BLaER1 treated with 17β-estradiol and CSF1 and Interleukin-3, amounts not matched to agents 10 nM and 100 nM (cell line): ENCODE measurements around the gene ZNF484.
A peak's percentile ranks its signal among the peaks of the same experiment; 100 is the strongest.
"Not testable (repeated sequence)": the region's sequence is repeated elsewhere in the genome, so short reads cannot be mapped to it uniquely, and the experiment has no call there.

Experiments
- H3K27ac ChIP-seq, 11 experiments: shearing (Covaris generic); formaldehyde crosslinking; 2 replicates each; pipeline ENCODE4 v1.8.1; 2022
- H3K27me3 ChIP-seq, 11 experiments: shearing (Covaris generic); formaldehyde crosslinking; 2 replicates each; pipeline ENCODE4 v1.8.1; 2022
- H3K36me3 ChIP-seq, 11 experiments: shearing (Covaris generic); formaldehyde crosslinking; 2 replicates each; pipeline ENCODE4 v1.8.1; 2022
- H3K4me1 ChIP-seq, 10 experiments: shearing (Covaris generic); formaldehyde crosslinking; 2 replicates each; pipeline ENCODE4 v1.8.1; 2022
- H3K4me2 ChIP-seq, 11 experiments: shearing (Covaris generic); formaldehyde crosslinking; 2 replicates each; pipeline ENCODE4 v1.8.1; 2022
- H3K4me3 ChIP-seq, 10 experiments: shearing (Covaris generic); formaldehyde crosslinking; 2 replicates each; pipeline ENCODE4 v1.8.1; 2022
- H3K9ac ChIP-seq, 11 experiments: shearing (Covaris generic); formaldehyde crosslinking; 2 replicates each; pipeline ENCODE4 v1.8.1; 2022
- H3K9me3 ChIP-seq, 11 experiments: shearing (Covaris generic); formaldehyde crosslinking; replicated peaks in 1 of 11; 2 replicates each; pipeline ENCODE4 v1.8.1; 2022
- H4K20me1 ChIP-seq, 11 experiments: shearing (Covaris generic); formaldehyde crosslinking; 2 replicates each; pipeline ENCODE4 v1.8.1; 2022
- Cebpa-rat ChIP-seq, 11 experiments: shearing (Covaris generic); IDR thresholded peaks; 2 replicates each; pipeline ENCODE4 v1.8.1; 2022

The ZNF484 gene

DNA sequence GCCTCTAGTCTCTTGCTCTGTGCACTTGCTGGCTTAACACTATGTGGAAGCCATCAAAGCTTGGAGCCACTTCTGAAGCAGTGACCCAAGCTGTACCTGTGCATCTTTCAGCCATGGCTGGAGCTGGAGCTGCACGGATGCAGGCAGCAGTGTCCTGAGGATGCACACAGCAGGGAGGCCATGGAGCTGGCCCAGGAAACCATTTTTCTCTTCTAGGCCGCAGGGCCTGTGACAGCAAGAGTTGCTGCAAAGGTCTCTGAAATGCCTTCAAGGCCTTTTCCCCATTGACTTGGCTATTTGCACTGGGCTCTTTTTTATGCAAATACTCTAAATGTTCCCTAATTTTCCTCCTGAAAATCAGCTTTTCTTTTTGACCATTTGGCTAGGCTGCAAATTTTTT, 12.9 kb upstream of the ZNF484 start:
- H3K4me2 ChIP-seq: no peak overlapping the region
- no peak overlapping the region for H3K27ac ChIP-seq
- no peak for TF ChIP-seq Cebpa-rat (IDR thresholded peaks at IDR 0.05)
- peaks cover 16 to 32% (median 24%) of the 10 kb centered on the region in 10 experiments for H3K4me1 ChIP-seq
- no peaks in the 10 kb centered on the region for H3K9me3 ChIP-seq
- no peaks in the 10 kb centered on the region for H3K36me3 ChIP-seq
- no peaks in the 10 kb centered on the region for H3K27me3 ChIP-seq
- no peak overlapping the region for H3K9ac ChIP-seq
- H3K4me3 ChIP-seq: no peak overlapping the region
- H4K20me1 ChIP-seq: no peaks in the 10 kb centered on the region

GRCh38 chr9:92887880-92888338, 10.1 kb upstream of the ZNF484 start:
- Histone ChIP-seq H4K20me1 (no peaks in the 10 kb centered on the region), H3K27me3 (no peaks in the 10 kb centered on the region), H3K4me2 (peak overlapping the region; percentile 35 to 90 (median 81)), H3K4me3 (no peak overlapping the region), H3K27ac (0 out of 22 replicates have a peak overlapping the region, but pooled peaks of 2 of the 11 experiments have one; percentile 9 to 15), H3K9me3 (no peaks in the 10 kb centered on the region), H3K4me1 (peaks cover 16 to 57% (median 39%) of the 10 kb centered on the region in 10 experiments), H3K36me3 (no peaks in the 10 kb centered on the region), H3K9ac (peak overlapping the region in 1 of 11 experiments; percentile 4; a peak in 1 of 22 replicates)
- no peak for TF ChIP-seq Cebpa-rat (IDR thresholded peaks at IDR 0.05)

- H4K20me1 ChIP-seq, H3K27me3 ChIP-seq, H3K9me3 ChIP-seq, H3K36me3 ChIP-seq, H3K9ac ChIP-seq: not testable (repeated sequence)
- Histone ChIP-seq H3K4me2 (peak overlapping the region; percentile 35 to 90 (median 81)), H3K4me3 (peak overlapping the region in 1 of 10 experiments; percentile 14; a peak in 1 of 20 replicates), H3K27ac (0 out of 22 replicates have a peak overlapping the region, but pooled peaks of 1 of the 11 experiments have one; percentile 15), H3K4me1 (peaks cover 16 to 60% (median 39%) of the 10 kb centered on the region in 10 experiments)
Observed at GRCh38 chr9:92886846-92887610, 9.2 kb upstream of the ZNF484 start.

DNA sequence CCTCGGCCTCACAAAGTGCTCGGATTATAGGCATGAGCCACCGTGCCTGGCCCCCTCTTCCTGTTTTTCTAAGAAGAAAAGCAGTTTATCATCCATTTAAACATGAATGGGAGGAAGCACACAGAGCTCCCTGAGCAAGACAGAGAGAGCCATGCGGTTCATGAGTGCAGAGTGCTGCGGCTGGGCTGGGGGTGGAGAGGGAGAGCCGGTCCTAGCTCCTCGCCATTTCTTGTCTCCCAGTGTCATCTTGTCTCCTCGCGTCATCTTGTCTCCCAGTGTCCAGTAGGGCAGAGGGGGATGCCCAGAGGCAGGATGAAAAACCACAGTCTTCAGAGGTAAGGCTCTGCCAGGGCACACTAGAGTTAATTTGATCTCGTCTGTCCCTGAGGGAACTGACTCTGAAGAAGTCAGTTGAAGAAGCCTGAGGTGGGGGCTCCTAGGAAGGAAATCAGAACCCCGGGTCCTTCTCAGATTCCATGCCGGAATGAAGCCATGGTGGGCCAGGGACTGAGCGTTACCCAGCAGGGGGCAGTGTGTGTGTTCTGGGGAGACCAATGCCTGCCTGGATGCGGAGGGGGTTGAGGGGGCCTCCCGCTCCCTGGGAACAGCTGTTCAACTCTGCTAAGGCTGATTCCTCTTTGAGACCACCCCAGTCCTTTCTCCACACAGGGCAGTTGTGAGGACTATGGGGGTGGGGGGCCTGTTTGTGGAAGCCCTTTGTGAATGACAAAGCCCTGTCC, 6.0 kb upstream of the ZNF484 start:
- H3K4me3 ChIP-seq, H3K9ac ChIP-seq, H3K27ac ChIP-seq, H3K9me3 ChIP-seq, H4K20me1 ChIP-seq, H3K27me3 ChIP-seq, H3K36me3 ChIP-seq: not testable (repeated sequence)
- H3K4me1 ChIP-seq: peaks cover 23 to 70% (median 43%) of the 10 kb centered on the region in 10 experiments
- peak overlapping the region in 7 of 11 experiments; percentile 19 to 90 (median 56); a peak in 12 of 22 replicates for H3K4me2 ChIP-seq

DNA sequence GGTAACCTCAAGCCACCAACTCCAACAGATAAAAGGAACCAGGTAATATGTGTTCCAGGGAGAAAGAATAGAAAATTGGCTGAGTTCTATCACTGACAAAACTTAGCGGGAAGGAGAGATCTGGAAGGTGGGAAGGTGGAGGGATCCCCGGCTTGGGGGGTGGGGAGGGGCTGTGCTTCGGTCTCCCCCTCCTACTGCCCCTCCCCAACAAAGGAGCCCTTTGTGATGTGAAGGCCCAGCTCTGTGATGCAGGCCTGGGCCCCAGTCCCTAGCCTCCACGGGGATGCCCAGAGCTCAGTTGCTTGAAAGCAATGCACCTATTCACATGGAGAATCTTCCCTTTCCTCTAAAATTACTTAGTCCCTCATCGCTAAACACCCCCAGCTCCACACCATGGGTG, 4.4 kb upstream of the ZNF484 start:
- H3K4me3 ChIP-seq: no peak overlapping the region
- H3K4me2 ChIP-seq: peak overlapping the region in 3 of 11 experiments; percentile 43 to 56 (median 45); a peak in 4 of 22 replicates

DNA sequence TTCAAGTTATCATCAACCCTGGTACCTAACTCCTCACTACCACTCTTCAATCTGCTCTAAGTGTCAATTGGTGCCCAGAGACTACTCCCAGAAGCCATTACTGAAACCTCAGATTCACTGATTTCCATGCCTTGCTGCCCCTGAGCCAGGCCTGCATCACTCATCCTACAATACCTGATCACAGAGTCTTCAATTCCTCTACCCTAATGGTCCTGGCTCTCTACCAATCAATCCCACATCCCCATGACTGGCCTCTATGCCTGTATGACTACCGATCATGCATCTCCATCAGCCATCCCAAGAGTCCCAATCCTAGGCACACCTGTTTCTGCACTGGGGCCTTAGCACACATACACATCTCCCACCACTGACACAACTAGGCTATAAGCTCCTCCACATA, 2.5 kb downstream of the ZNF484 start:
- no peak overlapping the region for H3K4me3 ChIP-seq
- TF ChIP-seq Cebpa-rat (IDR thresholded peaks at IDR 0.05): no peak
- no peak overlapping the region for H3K27ac ChIP-seq
- H3K4me1 ChIP-seq: peaks cover 6 to 28% (median 19%) of the 10 kb centered on the region in 10 experiments; a peak in 14 of 20 replicates
- H3K9ac ChIP-seq: no peak overlapping the region
- H3K36me3 ChIP-seq: peaks cover 9 to 44% (median 25%) of the 10 kb centered on the region in 11 experiments
- H3K9me3 ChIP-seq: no peaks in the 10 kb centered on the region
- H3K4me2 ChIP-seq: peak overlapping the region; percentile 14 to 70 (median 37); a peak in 15 of 22 replicates
- peaks cover 0 to 5% (median 0%) of the 10 kb centered on the region in 11 experiments; a peak in 3 of 22 replicates for H4K20me1 ChIP-seq
- H3K27me3 ChIP-seq: no peaks in the 10 kb centered on the region

More for the DNA sequence above, 4.4 kb upstream of the ZNF484 start:
- no peaks in the 10 kb centered on the region for H3K36me3 ChIP-seq
- peaks cover 14 to 57% (median 31%) of the 10 kb centered on the region in 10 experiments for H3K4me1 ChIP-seq
- no peak overlapping the region for H3K27ac ChIP-seq
- H3K27me3 ChIP-seq: no peaks in the 10 kb centered on the region
- H3K9ac ChIP-seq: no peak overlapping the region
- H4K20me1 ChIP-seq: no peaks in the 10 kb centered on the region
- no peaks in the 10 kb centered on the region for H3K9me3 ChIP-seq
- TF ChIP-seq Cebpa-rat (IDR thresholded peaks at IDR 0.05): no peak

DNA sequence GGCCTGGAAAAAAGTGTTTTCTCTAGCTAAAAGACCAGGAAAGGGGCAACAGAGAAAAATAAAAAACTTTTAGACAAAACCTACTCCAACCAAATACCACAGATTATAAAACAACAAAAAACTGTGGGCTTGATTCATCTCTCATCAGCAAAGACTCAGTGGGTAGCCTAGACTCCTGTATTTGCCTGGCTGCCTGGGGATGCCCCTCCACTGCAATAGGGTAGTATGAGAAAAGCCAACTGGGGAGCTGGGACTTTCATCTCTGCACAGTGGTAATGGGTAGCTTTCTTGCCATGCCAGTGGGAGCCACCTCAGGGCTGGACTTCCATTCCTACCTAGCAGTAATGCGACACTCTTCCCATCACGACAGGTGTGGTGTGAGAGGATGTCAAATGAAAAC, 7.5 kb downstream of the ZNF484 start:
- no peak overlapping the region for H3K4me3 ChIP-seq
- peaks cover 9 to 24% (median 20%) of the 10 kb centered on the region in 11 experiments for H3K9me3 ChIP-seq
- H3K4me2 ChIP-seq: no peak overlapping the region
- peaks cover 0 to 15% (median 0%) of the 10 kb centered on the region in 11 experiments; a peak in 6 of 22 replicates for H4K20me1 ChIP-seq
- no peak overlapping the region for H3K9ac ChIP-seq
- H3K36me3 ChIP-seq: peaks cover 52 to 95% (median 70%) of the 10 kb centered on the region in 11 experiments
- H3K4me1 ChIP-seq: peaks cover 0 to 10% (median under 1%) of the 10 kb centered on the region in 10 experiments; a peak in 10 of 20 replicates
- H3K27ac ChIP-seq: no peak overlapping the region
- H3K27me3 ChIP-seq: no peaks in the 10 kb centered on the region
- no peak for TF ChIP-seq Cebpa-rat (IDR thresholded peaks at IDR 0.05)

DNA sequence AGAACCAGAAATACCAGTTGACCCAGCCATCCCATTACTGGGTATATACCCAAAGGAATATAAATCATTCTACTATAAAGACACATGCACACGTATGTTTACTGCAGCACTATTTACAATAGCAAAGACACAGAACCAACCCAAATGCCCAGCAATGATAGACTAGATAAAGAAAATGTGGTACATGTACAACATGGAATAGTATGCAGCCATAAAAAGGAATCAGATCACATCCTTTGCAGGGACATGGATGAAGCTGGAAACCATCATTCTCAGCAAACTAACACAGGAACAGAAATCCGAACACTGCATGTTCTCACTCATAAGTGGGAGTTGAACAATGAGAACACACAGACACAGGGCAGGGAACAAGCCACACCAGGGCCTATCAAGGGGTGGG, 11.2 kb downstream of the ZNF484 start:
- Histone ChIP-seq H3K36me3 (peaks cover 67 to 98% (median 78%) of the 10 kb centered on the region in 11 experiments), H4K20me1 (peaks cover 0 to 15% (median 0%) of the 10 kb centered on the region in 11 experiments; a peak in 6 of 22 replicates), H3K9me3 (peaks cover 13 to 40% (median 25%) of the 10 kb centered on the region in 11 experiments)
- not testable (repeated sequence) for H3K4me3 ChIP-seq, H3K9ac ChIP-seq, H3K4me1 ChIP-seq, H3K4me2 ChIP-seq, H3K27me3 ChIP-seq, H3K27ac ChIP-seq

GRCh38 chr9:92864152-92864551, 13.7 kb downstream of the ZNF484 start:
- Histone ChIP-seq H4K20me1 (peaks cover 0 to 6% (median 0%) of the 10 kb centered on the region in 11 experiments; a peak in 3 of 22 replicates), H3K27me3 (no peaks in the 10 kb centered on the region), H3K36me3 (peaks cover 72 to 100% (median 78%) of the 10 kb centered on the region in 11 experiments), H3K9me3 (peaks cover 31 to 52% (median 43%) of the 10 kb centered on the region in 11 experiments), H3K9ac (no peak overlapping the region), H3K4me2 (no peak overlapping the region), H3K4me3 (no peak overlapping the region), H3K27ac (no peak overlapping the region), H3K4me1 (no peaks in the 10 kb centered on the region; a peak in 1 of 20 replicates)
- TF ChIP-seq Cebpa-rat (IDR thresholded peaks at IDR 0.05): no peak
